ENCODE results near the gene RAE1.

Gene RAE1

GRCh38 chr20:57335392-57335791, 15.7 kb upstream of the RAE1 start:
- TF ChIP-seq CREB1 (IDR thresholded peaks at IDR 0.05; ENCODE audit: low read depth) (no peak), EGR1 (IDR thresholded peaks at IDR 0.05) (no peak), USF1 (IDR thresholded peaks at IDR 0.05) (no peak), TAF1 (IDR thresholded peaks at IDR 0.05; ENCODE audit: low read depth) (no peak), TEAD4 (IDR thresholded peaks at IDR 0.05) (no peak), REST (IDR thresholded peaks at IDR 0.05; ENCODE audit: low read depth) (no peak), FOXM1 (IDR thresholded peaks at IDR 0.05; ENCODE audit: borderline replicate concordance, low read depth) (no peak), YY1 (IDR thresholded peaks at IDR 0.05; ENCODE audit: low read depth) (no peak), NFIC (IDR thresholded peaks at IDR 0.05) (no peak), MAX (IDR thresholded peaks at IDR 0.05) (no peak), RAD21 (IDR thresholded peaks at IDR 0.05; ENCODE audit: low read depth) (no peak), TCF12 (IDR thresholded peaks at IDR 0.05; ENCODE audit: low read depth) (no peak), EP300 (IDR thresholded peaks at IDR 0.05; ENCODE audit: borderline replicate concordance) (no peak), CEBPB (IDR thresholded peaks at IDR 0.05) (no peak), ZBTB7A (IDR thresholded peaks at IDR 0.05; ENCODE audit: low read depth) (no peak)

- TF ChIP-seq REST (IDR thresholded peaks at IDR 0.05; ENCODE audit: low read depth) (no peak), CREB1 (IDR thresholded peaks at IDR 0.05; ENCODE audit: low read depth) (no peak), NFIC (IDR thresholded peaks at IDR 0.05) (no peak), FOXM1 (IDR thresholded peaks at IDR 0.05; ENCODE audit: borderline replicate concordance, low read depth) (no peak), RAD21 (IDR thresholded peaks at IDR 0.05; ENCODE audit: low read depth) (no peak), EP300 (IDR thresholded peaks at IDR 0.05; ENCODE audit: borderline replicate concordance) (no peak), TEAD4 (IDR thresholded peaks at IDR 0.05) (no peak), TAF1 (IDR thresholded peaks at IDR 0.05; ENCODE audit: low read depth) (no peak), EGR1 (IDR thresholded peaks at IDR 0.05) (no peak), TCF12 (IDR thresholded peaks at IDR 0.05; ENCODE audit: low read depth) (no peak), YY1 (IDR thresholded peaks at IDR 0.05; ENCODE audit: low read depth) (no peak)
Observed at GRCh38 chr20:57341663-57342062, 9.4 kb upstream of the RAE1 start.

GRCh38 chr20:57342829-57343228, 8.2 kb upstream of the RAE1 start:
- TF ChIP-seq TEAD4 (IDR thresholded peaks at IDR 0.05) (no peak), TCF12 (IDR thresholded peaks at IDR 0.05; ENCODE audit: low read depth) (no peak), CEBPB (IDR thresholded peaks at IDR 0.05) (no peak), NFIC (IDR thresholded peaks at IDR 0.05) (no peak), CREB1 (IDR thresholded peaks at IDR 0.05; ENCODE audit: low read depth) (no peak), RAD21 (IDR thresholded peaks at IDR 0.05; ENCODE audit: low read depth) (no peak), TAF1 (IDR thresholded peaks at IDR 0.05; ENCODE audit: low read depth) (no peak), ZBTB7A (IDR thresholded peaks at IDR 0.05; ENCODE audit: low read depth) (no peak), USF1 (IDR thresholded peaks at IDR 0.05) (no peak), EGR1 (IDR thresholded peaks at IDR 0.05) (no peak), YY1 (IDR thresholded peaks at IDR 0.05; ENCODE audit: low read depth) (no peak), REST (IDR thresholded peaks at IDR 0.05; ENCODE audit: low read depth) (no peak)

- TF ChIP-seq RAD21 (IDR thresholded peaks at IDR 0.05; ENCODE audit: low read depth) (peak; percentile 89), REST (IDR thresholded peaks at IDR 0.05; ENCODE audit: low read depth) (no peak), TEAD4 (IDR thresholded peaks at IDR 0.05) (no peak), TCF12 (IDR thresholded peaks at IDR 0.05; ENCODE audit: low read depth) (no peak), YY1 (IDR thresholded peaks at IDR 0.05; ENCODE audit: low read depth) (no peak)
Observed at GRCh38 chr20:57346477-57346876, 4.6 kb upstream of the RAE1 start.
